OCI-M2 (cell line): ENCODE data around the gene TESK1.
"Not testable (repeated sequence)": the region's sequence is repeated elsewhere in the genome, so short reads cannot be mapped to it uniquely, and the experiment has no call there.

Experiments
- DNase-seq: peaks from one replicate; lab custom pipeline; 2025; ENCODE audit not compliant: unreplicated experiment; lab: John Stamatoyannopoulos, UW

Gene TESK1

DNA sequence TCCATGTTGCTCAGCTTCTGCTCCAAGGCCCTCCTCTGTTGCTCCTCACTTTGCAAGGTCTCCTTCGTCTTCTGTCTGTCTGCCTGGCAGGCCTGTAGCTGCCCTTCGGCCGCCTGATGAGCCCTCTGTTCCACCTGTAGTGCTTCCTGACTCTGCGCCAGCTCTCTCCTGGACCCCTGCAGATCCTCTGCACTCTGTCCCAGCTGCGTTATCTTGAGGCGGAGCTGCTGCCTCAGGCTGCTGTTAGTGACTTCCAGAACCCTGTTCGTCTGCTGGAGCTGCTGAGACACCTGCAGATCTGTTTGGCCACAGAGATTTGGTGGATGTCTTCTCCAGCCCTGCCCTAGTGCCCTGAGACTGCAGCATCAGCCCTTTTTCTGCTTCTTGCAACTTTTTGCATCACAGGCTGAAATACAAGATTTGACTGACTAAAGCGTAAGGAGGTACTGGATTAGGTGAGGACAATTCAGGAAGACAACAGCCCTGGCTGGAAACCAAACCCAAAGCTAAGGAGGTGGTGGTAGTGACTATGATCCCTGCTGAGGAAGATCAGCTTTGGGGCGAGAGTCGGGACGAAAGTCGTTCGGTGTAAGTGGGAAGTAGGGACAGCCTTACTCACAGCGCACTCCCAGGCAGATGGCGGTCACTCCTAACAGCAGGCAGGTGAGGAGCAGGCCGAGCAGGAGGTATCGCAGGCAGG is 11.1 kb downstream of the TESK1 start:
- no peak for DNase-seq

DNA sequence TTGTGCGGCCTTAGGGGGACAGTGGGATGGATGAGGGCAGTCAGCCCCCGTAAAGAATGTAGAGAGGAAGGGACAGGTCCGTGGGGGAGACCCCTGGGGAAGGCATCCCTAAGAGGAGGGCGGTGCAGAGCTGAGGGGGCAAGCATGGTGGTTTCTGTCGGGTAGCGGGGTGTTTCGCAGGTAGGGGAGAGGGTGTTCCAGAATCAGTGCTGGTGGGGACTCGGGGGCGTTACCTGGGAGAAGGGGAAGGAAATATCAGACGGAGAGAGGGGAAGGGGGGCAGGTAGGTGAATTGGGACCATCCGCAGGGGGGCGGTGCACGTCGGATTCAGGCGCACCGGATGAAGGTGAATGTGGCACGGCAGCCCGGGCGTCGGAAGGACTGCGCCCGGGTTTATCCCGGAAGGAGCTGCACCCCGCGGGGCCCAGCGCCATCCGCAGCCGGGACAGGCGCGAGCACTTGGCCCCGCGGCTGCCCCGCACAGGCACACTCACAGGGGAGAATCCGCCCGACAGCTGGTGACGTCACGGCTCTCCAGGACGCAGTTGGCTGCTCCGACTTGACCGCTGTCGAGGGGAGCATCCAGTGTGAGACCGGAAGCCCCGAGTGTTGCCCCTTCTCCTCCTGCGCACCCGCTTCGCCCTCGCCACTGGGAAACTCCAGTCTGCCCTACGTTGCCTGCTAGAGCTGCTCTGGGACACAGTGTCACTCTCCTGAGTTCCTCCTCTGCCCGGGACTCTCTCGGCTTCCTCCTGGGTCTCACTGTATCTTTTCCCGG is 11.8 kb downstream of the TESK1 start:
- no peak for DNase-seq

DNA sequence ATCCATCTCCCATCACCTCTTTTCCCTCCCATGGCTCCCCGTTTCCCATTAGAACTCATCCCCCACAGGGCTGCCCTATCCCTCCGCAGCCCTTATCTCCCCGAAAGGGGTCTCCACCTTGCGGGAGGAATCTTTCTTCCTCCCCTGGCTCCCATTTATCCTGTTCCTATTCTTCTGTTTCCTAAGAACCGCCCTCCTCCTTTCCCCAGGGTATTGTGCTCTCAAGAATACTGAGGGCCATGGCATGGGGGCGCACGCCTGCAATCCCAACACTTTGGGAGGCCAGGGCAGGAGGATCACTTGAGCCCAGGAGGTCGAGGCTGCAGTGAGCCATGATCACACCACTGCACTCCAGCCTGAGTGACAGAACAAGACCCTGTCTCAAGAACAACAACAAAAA is 12.5 kb downstream of the TESK1 start:
- no peak for DNase-seq

DNA sequence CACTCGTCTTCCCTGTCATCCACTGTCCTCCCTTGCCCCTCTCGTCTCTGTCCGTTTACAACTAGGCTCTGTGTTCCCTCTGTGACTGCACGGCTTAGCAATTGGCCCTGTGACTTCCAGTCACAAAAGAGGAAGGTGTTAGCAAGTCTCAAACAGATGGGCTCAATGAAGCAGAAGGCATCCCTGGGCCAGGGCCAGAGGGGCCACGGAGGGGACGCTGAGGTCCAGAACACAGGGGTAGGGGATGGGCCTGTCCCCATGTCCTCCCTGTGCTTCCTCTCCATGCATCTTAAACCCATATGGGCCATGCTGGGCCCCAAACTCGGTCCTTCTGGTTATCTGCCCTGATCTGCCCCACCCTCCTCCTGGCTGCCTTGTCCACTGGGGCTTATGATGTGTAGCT is 13.3 kb downstream of the TESK1 start, which contains the start of gene CD72:
CD72 (minus strand) TSS at position 89 of the 403 bp plus-strand sequence. CDS start 110 bp downstream, outside the sequence.
- no peak for DNase-seq

DNA sequence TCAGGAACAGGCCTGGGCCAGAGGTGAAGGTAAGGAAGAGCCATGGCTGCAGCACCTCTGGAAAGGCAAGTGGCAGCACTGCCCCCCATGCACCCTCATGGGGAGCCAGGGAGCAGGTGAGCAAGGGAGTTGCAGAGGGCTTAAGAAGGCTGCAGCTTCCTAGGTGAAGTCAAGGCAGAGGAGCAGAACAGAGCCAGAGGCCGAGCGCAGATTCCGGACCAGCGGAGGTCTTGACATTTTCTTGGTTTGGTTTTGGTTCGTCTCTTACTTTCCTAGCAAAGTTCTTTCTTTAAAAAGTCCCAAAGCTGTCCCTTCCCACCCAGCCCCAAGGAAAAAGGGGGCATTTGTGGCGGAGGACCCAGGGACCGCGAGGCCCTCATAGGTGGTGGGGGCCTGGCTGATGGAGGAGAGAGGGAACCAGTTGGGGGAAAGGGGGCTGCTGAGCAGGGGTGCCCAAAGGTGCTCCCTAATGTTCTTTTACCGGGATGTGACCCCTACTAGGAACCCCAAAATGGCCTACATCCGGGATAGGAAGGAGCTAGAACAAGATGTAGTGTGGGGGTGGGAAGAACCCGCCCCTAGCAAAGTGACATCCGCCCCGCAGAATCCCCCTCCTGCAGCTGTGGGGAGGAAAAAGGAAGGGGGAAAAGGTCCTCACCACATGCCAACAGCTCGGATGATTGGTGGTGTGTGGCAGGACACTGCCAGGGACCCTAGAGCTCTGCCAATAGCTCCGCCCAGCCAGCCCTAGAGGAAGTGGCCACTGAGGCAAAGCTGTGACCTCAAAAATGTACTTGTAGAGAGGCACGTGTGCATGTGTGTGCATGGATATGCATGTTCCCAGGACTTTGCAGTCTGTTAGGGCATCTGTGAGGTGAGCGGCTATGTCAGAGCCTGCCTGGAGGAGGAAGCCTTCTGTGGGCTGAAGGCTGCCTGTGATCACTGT is 14.1 kb downstream of the TESK1 start:
- no peak for DNase-seq

DNA sequence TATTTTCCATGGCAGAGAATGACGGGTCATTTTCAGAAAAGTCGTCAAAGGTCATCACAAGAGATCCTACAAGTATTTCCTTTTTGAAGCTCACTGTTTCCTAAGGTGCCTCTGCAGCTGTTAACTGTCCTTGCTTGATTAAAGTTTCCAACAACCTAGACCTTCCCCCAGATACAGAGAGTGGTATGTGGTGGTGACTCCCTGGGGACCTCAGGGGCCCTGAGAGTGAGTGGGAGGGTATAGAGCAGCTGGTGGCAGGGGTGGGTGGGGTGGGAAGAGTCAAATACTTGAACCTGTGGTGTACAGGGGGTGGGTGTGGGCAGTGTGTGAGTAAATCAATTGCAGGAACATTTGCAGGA is 14.7 kb downstream of the TESK1 start:
- DNase-seq: no peak

DNA sequence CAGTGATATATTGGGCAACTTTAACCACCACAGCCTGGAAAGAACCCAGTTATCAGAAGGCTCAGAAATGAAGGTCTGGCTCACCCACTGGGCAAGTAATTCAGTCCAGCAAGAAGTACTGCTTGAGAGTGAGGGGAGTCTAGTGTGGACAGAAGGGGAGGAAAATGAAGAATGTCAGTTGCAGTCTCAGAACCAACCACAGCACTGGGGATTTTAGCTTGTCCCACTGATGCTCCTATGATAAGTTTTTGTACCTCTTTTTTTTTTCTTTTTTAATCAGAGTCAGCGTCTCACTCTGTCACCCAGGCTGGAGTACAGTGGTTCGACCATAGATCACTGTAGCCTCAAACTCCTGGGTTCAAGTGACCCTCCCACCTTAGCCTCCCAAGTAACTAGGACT is 22.5 kb downstream of the TESK1 start:
- no peak for DNase-seq

DNA sequence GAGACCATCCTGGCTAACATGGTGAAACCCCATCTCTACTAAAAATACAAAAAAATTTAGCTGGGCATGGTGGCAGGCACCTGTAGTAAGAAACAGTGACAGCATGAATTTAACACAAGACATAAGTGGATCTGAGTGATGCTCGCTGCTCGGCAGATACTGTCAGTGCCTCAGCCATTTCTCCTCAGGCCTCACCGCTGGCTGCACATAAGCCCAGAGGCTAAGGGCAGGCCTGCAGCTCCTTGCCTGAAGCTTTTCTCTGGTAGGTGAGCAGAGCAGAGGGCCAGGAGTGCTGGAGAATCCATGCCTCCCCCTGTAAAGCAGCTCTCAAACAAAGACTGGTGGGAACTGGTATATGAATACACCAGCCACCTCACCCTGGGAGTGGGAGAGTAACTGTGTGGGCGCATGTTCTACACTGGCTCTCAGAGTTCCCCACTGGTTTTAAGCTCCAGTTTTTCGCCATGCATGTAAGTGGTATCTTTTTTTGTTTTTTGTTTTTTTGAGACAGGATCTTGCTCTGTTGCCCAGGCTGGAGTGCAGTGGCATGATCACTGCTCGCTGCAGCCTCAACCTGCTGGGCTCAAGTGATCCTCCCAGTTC is 23.4 kb downstream of the TESK1 start:
- no peak for DNase-seq

DNA sequence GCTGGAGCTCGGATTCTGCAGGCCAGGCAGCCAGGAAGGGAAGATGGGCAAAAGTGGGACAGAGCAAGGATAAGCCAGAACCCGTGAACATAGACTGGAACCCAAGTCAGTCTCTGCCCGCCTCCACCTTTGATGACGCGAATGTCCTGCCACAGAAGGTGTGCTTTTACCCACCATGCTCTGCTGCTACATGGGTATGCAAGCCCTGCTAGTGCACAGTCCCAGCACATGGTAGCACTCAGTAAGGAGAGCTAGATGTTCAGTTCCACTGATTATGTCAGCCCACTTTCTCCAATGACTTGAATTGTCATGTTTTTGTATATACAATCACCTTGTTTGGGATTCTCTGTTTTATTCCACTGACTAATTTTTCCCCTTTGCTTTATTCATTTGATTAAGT is 24.5 kb downstream of the TESK1 start:
- DNase-seq: no peak

DNA sequence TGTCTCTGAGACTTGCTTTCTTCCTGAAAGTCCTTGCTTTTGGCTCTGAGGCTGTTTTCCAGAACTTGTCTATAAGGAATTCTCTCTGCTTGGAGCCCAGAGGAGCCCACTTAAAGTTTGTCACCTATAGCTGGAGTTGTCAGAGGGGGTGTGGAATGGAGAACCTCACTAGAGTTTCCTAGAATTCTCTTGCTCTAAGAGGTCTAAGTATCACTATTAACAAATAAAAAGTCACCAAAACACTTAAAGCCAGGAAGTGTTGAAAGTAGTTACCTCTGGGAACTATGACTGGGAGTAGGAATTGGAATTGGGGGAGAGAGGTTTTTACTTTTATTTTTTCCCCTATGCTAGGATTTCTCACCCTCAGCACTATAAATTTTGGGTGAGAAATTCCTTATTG is 30.7 kb downstream of the TESK1 start:
- DNase-seq: no peak

DNA sequence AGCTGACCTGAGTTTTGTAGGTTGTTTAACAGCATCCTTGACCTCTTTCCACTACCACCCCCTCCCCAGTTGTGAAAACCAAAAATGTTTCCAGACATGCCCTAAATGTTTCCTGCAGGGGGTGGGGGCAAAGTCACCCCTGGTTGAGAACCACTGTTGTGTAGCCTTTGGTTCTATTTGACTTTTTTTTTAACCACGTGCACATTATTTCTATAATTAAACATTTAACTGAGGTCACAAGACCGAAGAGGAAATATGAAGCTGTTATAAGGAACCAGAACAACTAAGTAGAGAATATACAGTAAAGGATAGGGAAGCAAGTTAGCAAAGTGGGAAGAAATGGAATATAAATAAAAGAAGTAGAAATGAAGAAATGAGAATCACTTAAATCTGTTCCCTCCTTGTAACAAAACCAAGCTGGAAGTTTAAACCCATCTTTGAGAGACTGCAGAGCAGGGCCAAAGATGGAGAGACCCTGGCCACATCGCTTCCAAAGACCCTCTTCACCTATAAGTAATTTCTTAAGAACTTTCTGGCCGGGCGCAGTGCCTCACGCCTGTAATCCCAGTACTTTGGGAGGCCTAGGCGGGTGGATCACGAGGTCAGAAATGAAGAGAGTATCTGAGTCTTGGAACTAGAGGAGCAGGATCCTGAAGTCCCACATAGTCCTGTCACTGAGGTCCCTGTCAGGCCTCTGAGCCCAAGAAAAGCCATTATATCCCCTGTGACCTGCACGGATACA is 31.2 kb downstream of the TESK1 start:
- DNase-seq: no peak

DNA sequence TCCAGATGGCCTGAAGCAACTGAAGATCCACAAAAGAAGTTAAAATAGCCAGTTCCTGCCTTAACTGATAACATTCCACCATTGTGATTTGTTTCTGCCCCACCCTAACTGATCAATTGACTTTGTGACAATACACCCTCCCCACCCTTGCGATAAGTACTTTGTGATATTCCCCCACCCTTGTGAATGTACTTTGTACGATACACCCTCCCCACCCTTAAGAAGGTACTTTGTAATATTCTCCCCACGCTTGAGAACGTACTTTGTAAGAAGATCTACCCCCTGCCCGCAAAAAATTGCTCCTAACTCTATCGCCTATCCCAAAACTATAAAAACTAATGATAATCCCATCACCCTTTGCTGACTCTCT is 31.8 kb downstream of the TESK1 start:
- not testable (repeated sequence) for DNase-seq

DNA sequence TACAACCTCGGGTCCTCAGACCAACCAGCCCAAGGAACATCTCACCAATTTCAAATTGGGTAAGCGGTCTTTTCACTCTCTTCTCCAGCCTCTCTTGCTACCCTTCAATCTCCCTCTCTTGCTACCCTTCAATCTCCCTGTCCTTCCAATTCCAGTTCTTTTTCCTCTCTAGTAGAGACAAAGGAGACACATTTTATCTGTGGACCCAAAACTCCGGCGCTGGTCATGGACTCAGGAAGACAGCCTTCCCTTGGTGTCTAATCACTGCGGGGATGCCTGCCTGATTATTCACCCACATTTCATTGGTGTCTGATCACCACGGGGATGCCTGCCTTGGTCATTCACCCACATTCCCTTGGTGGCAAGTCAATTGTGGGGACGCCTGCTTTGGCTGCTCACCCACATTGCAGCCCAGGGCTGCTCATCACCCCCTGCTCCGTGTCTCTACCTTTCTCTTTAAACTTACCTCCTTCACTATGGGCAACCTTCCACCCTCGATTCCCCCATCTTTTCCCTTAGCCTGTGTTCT is 32.4 kb downstream of the TESK1 start:
- not testable (repeated sequence) for DNase-seq

DNA sequence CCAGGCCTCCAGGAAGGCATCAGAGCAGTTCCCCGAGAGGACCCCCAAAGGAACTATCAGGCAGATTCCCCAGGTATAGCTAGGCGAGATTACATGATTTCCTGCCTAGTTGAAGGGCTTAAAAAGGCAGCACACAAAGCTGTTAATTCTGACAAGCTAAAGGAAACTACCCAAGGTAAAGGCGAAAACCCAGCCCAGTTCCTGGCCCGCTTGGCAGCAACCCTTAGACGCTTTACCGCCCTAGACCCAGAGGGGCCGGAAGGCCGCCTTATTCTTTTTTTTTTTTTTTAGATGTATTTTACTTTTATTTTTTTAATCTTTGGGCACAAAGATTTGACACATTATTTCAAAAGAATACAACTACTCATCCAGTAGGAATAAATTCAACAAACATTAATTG is 33.7 kb downstream of the TESK1 start:
- not testable (repeated sequence) for DNase-seq

DNA sequence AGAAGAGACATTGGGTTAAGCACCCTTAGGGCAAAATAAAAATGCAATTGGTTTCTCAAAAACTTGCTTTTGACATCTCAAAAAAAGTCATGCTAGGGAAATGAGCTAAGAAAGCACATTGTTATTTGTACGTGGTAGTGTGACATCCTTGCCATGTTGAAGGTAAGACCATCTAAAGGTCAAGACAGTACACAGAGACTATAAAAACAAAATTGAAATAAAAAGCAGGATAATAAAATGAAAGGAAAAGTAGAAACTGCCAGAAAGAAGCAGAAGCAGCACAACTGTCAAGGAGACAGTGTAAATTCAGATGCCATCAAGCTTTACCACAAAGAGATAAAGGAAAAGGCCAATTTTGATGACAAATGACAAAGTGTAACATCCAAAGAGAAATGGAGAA is 34.2 kb downstream of the TESK1 start:
- DNase-seq: not testable (repeated sequence)

DNA sequence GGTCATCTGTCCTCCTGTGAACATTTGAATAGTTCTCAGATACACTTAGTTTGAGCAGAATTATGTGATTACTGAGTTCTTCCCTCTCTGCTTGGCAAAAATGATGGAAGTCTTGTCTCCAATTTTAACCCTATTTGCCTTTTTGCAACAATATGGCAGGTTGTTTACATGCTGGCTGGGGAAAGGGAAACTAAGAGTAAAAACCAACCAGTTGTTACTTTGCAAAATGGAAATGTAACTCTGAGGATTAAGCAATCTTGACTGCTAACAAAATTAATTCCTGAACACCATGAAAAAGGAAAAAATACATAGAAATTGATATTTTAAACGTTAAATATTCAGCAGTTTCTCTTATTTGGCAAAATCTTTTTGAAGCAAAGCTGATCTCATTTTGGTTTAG is 34.6 kb downstream of the TESK1 start:
- DNase-seq: no peak

DNA sequence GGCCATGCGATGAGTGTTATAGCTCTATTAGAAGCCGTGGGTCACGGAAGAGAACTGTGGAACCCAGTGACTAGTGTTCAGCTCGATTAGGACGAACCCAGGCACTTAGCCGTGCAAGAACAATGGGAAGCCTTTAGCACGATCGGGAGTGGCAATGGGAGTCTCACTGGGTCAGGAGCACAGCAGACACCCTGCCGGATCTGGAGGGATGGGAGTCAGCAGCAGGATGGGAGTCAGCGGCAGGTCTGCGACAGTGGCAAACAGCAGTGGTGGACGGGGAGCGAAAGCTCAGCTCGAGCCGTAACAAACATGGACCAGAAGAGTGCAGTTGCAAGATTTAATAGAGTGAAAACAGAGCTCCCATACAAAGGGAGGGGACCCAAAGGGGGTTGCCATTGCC is 35.4 kb downstream of the TESK1 start:
- DNase-seq: not testable (repeated sequence)

DNA sequence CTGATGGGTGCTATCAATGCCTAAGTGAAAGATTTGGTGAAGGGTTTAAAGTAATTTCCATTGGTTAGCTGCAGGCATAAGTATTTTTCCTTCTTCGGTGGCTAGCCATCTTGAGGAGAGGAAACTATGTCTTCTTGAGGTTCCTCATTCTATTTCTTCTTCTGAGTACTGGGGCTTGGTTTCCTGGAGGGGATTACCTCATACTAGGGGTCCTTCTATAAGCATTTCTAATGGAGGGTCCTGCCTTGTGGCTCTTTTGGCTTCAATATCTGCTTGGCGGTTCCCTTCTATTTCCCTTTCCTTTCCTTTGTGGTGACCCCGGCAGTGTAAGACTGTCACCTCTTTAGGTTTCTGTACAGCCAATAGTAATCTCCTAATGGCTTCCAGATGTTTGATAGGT is 36.4 kb downstream of the TESK1 start:
- not testable (repeated sequence) for DNase-seq

DNA sequence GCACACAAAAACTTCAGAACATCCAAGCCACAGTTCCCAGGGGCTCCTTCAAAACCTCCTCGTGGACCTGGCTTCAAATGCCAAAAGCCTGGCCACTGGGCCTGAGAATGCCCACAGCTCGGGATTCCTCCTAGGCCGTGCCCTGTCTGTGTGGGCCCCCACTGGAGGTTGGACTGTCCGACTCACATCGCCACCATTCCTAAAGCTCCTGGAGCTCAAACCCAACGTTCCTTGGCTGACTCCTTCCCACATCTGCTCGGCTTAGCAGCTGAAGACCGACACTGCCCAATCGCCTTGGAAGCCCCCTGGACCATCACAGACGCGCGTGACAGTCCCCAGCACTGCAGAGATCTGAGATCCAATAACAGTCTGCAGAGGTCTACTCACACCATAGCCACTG is 38.0 kb downstream of the TESK1 start:
- DNase-seq: no peak

DNA sequence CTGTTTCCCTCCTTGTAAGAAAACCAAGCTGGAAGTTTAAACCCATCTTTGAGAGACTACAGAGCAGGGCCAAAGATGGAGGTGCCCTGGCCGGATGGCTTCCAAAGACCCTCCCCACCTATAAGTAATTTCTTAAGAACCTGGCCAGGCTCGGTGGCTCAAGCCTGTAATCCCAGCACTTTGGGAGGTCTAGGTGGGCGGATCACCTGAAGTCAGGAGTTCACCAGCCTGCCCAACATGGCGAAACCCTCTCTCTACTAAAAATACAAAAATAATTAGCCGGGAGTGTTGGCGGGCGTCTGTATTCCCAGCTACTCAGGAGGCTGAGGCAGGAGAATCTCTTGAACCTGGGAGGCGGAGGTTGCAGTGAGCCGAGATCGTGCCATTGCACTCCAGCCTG is 40.7 kb downstream of the TESK1 start:
- not testable (repeated sequence) for DNase-seq
